ENCODE results near the gene IGF1R. TPM values are rescaled to one million over a fixed set of nuclear protein-coding genes. Genes with fewer than 3 reads are reported as not detected.

IGF1R gene
- total and polyA plus RNA-seq, 2 of the 8 experiments (the other 6 are each of a cell fraction or from before 2014, with no cell fraction given): 32.9 to 109 TPM

- Histone ChIP-seq H2AFZ (ENCODE audit: low read length) (no peak overlapping the region), H3K9ac (replicated peaks in 1 of 4; ENCODE audit: extremely low read depth in 1 of 4, low read depth in 3 of 4, low read length in 3 of 4) (no peak overlapping the region), H3K9me3 (ENCODE audit: insufficient read depth in 2 of 2, low read depth in 1 of 2, low read length in 1 of 2) (peaks cover 0 to 4% of the 10 kb centered on the region in 2 experiments; a peak in 1 of 4 replicates), H4K91ac (replicated peaks; ENCODE audit: insufficient read length, low read length) (no peak overlapping the region), H2AK5ac (ENCODE audit: low read depth, low read length) (peak overlapping the region; percentile 45; the same call in 1 of the 2 replicates), H3K23ac (ENCODE audit: insufficient read length) (no peak overlapping the region), H2BK20ac (ENCODE audit: low read length) (no peak overlapping the region), H3K4ac (replicated peaks; ENCODE audit: insufficient read length, low read depth, low read length) (no peak overlapping the region), H2BK15ac (ENCODE audit: low read length) (no peak overlapping the region), H2BK120ac (replicated peaks; ENCODE audit: low read depth, low read length) (no peak overlapping the region), H3K56ac (replicated peaks; ENCODE audit: insufficient read length, low read depth, low read length) (no peak overlapping the region), H4K8ac (ENCODE audit: extremely low read depth, insufficient read depth, low read length) (no peak overlapping the region), H3K14ac (ENCODE audit: insufficient read length) (no peak overlapping the region), H4K20me1 (replicated peaks in 1 of 2; ENCODE audit: control insufficient read depth in 1 of 2, insufficient read depth in 2 of 2, low read length in 2 of 2) (peaks cover 14 to 29% of the 10 kb centered on the region in 2 experiments), H3K23me2 (ENCODE audit: low read depth, low read length) (no peaks in the 10 kb centered on the region), H3K18ac (ENCODE audit: extremely low read depth, low read length) (peak overlapping the region; percentile 3; the same call in 1 of the 2 replicates), H3K27me3 (replicated peaks in 1 of 4; ENCODE audit: control insufficient read depth in 3 of 4, extremely low read depth in 1 of 4, insufficient read depth in 3 of 4, low read length in 3 of 4) (no peaks in the 10 kb centered on the region), H3K4me2 (ENCODE audit: insufficient read depth in 1 of 2, low read depth in 2 of 2, low read length in 2 of 2) (no peak overlapping the region), H3K27ac (ENCODE audit: low read depth, low read length) (no peak overlapping the region), H3K4me3 (ENCODE audit: extremely low read depth in 1 of 4, insufficient read depth in 2 of 4, low read depth in 3 of 4, low read length in 4 of 4) (no peak overlapping the region), H3K79me2 (ENCODE audit: control insufficient read depth in 1 of 2, insufficient read depth in 2 of 2, low read length in 2 of 2) (peaks cover 17 to 99% of the 10 kb centered on the region in 2 experiments), H3K4me1 (replicated peaks in 1 of 4; ENCODE audit: control insufficient read depth in 3 of 4, insufficient read depth in 4 of 4, low read length in 3 of 4) (peaks cover 5 to 16% (median 13%) of the 10 kb centered on the region in 4 experiments; a peak in 6 of 7 replicates), H2BK12ac (ENCODE audit: low read depth, low read length) (no peak overlapping the region), H2BK5ac (ENCODE audit: low read depth, low read length) (no peak overlapping the region; the same call in 1 of the 2 replicates), H3K79me1 (ENCODE audit: low read depth, low read length) (peaks cover 25% of the 10 kb centered on the region), H3K36me3 (ENCODE audit: control insufficient read depth in 2 of 4, insufficient read depth in 4 of 4, low read length in 3 of 4) (no peaks in the 10 kb centered on the region), H4K5ac (ENCODE audit: insufficient read length, low read depth, low read length) (no peak overlapping the region)
- DNase-seq (ENCODE audit: low read depth in 1 of 2, low spot score in 2 of 2) (no peak), FAIRE-seq (no peak)
- ChIA-PET POLR2A (ENCODE audit: partially characterized antibody) (interaction anchor here (1.5 kb wide), 1 partner anchor 18 kb away, joined by 6 read pairs; no protein-coding TSS in a partner anchor), CTCF (ENCODE audit: partially characterized antibody) (interaction anchor here (0.6 to 4.0 kb wide), 9 partner anchors 10 to 206 kb away, joined by 3 to 12 read pairs (median 3); no protein-coding TSS in a partner anchor)
- TF ChIP-seq NANOG (IDR thresholded peaks at IDR 0.05; ENCODE audit: insufficient read depth, low read depth, low read length, poor library complexity, severe bottlenecking) (no peak), ASH2L (IDR thresholded peaks at IDR 0.05; ENCODE audit: low read length) (no peak), SP2 (IDR thresholded peaks at IDR 0.05; ENCODE audit: low read length) (no peak), POLR2AphosphoS5 (IDR thresholded peaks at IDR 0.05; ENCODE audit: low read depth, low read length) (no peak), SRF (IDR thresholded peaks at IDR 0.05; ENCODE audit: low read depth, low read length) (no peak)
- 80% methylated on average over 2 of the region's 2 CpGs; no CpG with 5 or more reads in 1 of the 2 experiments for WGBS, 2 experiments (ENCODE audit: extremely low coverage in 1 of 2, insufficient coverage in 1 of 2, insufficient read length in 1 of 2, insufficient replicate concordance in 2 of 2, low coverage in 1 of 2, low lambda C conversion rate in 2 of 2, missing lambda C conversion rate in 1 of 2)
These were observed 112.6 kb downstream of the IGF1R start for GRCh38 chr15:98760975-98761374.
